Aorta (tissue), 5 donors: ENCODE measurements around the gene LCN2. TPM values are rescaled to one million over a fixed set of nuclear protein-coding genes. Genes with fewer than 3 reads are reported as not detected.

ENCODE experiments used
- ATAC-seq: fragments of 200-7000 bp; cut with Tn5 transposase; one replicate; pipeline ENCODE4 v1.9.1; 2022; ENCODE audit warnings: moderate library complexity; ENCODE audit not compliant: low FRiP score
- DNase-seq, 2 donors: peaks; one replicate each; pipeline ENCODE4 v3.0.0-alpha.2; 2020
- H3K27ac ChIP-seq, 2 donors: one replicate each; pipeline ENCODE4 v1.5.1; 2013; ENCODE audit warnings: low read length in 2 of 2, mild to moderate bottlenecking in 2 of 2, moderate library complexity in 2 of 2, control low read depth in 1 of 2, inconsistent platforms in 1 of 2, low read depth in 1 of 2
- H3K27me3 ChIP-seq, 2 donors: one replicate each; pipeline ENCODE4 v1.6.1; 2013; ENCODE audit warnings: control low read depth in 1 of 2, low read length in 1 of 2, mild to moderate bottlenecking in 1 of 2, moderate library complexity in 1 of 2; ENCODE audit not compliant: insufficient read depth in 2 of 2, control insufficient read depth in 1 of 2
- H3K36me3 ChIP-seq, 2 donors: one replicate each; pipeline ENCODE4 v1.6.1; 2013; ENCODE audit warnings: control low read depth in 1 of 2, low read length in 1 of 2, mild to moderate bottlenecking in 1 of 2; ENCODE audit not compliant: insufficient read depth in 2 of 2, control insufficient read depth in 1 of 2
- H3K4me1 ChIP-seq, 2 donors: one replicate each; pipeline ENCODE4 v1.6.1; 2013; ENCODE audit warnings: low read length in 2 of 2, control low read depth in 1 of 2, mild to moderate bottlenecking in 1 of 2, moderate library complexity in 1 of 2; ENCODE audit not compliant: insufficient read depth in 2 of 2, control insufficient read depth in 1 of 2
- H3K4me3 ChIP-seq, 2 donors: one replicate each; pipeline ENCODE4 v1.5.1; 2013; ENCODE audit warnings: low read length in 2 of 2, control low read depth in 1 of 2, mild to moderate bottlenecking in 1 of 2
- H3K9me3 ChIP-seq: one replicate; pipeline ENCODE4 v1.6.1; 2013; ENCODE audit warnings: mild to moderate bottlenecking, low read length; ENCODE audit not compliant: control insufficient read depth
- WGBS, 2 donors: extraction: QIAGEN DNeasy Blood & Tissue Kit; methylation state at CpG; one replicate each; pipeline ENCODE4 v1.1.7; 2013; 5-methylcytosine and 5-hydroxymethylcytosine counted together
- intact Hi-C, 2 donors: fragments of 100-400 bp; cut with DNase I; formaldehyde crosslinking; loops; one replicate each; pipeline versions ENCODE4 v1.14.2 to v1.15.0; 2022
- polyA plus RNA-seq, 2 donors: library from polyadenylated mRNA; stranded (reverse); fragments of 200-250 nt; gene quantifications; one replicate each; pipeline ENCODE4 v1.2.3, GENCODE V29; 2013
- total RNA-seq, 2 donors: library from RNA; stranded (reverse); fragmentation: NEBNext Ultra II Directional; extraction: Animal tissue kit (Norgen Biotek cat#: 25700); gene quantifications; one replicate each; pipeline ENCODE4 v1.2.1, GENCODE V29; 2021
- donor health status: healthy with polysubstance abuse.
- donor health status: Bipolar disorder and iron deficiency.
- donor health status: DM: no; HTN: no; CAD: no.
- donor health status: DM: no; HTN: no; CAD: no.
- donor health status: DM: yes; HTN: yes; CAD: no.

Gene LCN2
- total and polyA plus RNA-seq, 4 donors: 0.84 to 5.6 (median 1.0) TPM

DNA sequence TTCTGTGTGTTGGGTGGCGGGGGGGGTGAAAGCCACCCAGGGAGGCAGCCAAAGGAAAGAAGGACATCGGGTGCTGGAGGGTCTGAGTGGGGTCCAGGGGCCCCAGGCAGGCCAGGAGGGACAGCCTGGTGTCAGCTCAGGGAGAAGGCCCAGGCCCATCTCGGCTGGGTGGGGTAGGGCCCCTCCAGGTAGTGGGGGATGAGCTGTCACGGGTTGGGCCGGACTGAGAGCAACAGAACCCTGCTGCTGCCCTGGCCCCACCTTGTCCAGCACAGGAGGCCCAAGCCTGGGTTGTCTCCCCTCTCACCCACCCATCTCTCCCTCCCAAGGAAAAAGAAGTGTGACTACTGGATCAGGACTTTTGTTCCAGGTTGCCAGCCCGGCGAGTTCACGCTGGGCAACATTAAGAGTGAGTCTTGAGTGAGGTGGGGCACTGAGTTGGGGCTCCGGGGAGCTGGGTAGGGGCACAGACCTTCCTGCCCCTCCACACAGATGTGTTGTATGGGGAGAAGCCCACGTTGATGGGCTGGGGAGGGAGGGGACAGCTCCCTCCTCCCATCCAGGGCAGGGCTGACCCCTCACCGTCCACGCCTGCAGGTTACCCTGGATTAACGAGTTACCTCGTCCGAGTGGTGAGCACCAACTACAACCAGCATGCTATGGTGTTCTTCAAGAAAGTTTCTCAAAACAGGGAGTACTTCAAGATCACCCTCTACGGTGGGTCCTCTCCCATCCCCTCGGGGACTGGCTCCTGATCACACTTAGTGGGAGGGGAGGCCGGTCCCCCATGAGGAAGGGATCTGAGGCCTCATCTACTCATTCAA is 2.3 kb downstream of the LCN2 start:
- H3K4me3 ChIP-seq: no peak overlapping the region
- no peaks in the 10 kb centered on the region for H3K27me3 ChIP-seq
- no peaks in the 10 kb centered on the region for H3K36me3 ChIP-seq
- H3K4me1 ChIP-seq: no peaks in the 10 kb centered on the region
- DNase-seq (peak; percentile 41 to 61), ATAC-seq (no peak)
- intact Hi-C loops: no loop called here
- no peak overlapping the region for H3K27ac ChIP-seq
- WGBS, 2 donors: 88% methylated on average over 16 to 18 of the region's 18 CpGs
- no peaks in the 10 kb centered on the region for H3K9me3 ChIP-seq

DNA sequence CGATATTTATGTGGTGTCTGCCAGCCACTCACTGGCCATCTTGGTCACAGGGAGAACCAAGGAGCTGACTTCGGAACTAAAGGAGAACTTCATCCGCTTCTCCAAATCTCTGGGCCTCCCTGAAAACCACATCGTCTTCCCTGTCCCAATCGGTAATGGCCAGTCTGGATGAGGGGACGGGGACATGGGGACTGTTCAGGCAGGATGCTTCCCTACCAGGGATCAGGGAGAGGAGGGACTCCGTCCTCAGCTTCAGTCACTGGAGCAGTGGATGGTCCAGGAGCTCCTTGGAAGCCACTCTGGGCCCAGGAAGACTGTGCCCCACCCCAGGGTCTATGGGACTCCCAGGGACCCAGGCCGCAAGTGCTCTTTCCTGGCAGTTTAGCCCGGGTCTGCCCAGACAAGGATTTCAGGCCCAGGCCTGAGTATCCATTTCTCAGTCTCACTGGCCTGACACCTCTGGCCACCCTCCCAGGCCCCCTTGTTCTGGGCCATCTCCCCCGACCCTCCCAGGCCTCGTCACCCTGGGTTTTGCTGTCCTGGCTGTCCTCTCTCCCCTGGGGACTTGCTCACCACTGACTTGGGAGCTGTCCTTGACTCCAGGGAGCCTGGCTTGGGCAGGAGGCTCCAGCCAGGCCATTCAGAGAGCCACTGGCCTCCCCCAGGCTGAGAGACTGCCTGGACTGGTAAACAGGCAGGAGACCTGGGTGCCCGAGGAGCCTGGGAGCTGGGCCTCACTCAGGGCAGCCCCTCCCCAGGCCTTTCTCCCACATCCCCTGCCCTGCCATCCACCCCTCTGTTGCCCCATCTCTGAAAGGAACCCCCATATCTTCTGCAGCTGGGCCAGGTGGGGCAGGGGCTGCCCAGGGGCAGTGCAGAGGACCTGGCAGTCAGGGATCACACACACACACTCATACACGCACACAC is 3.1 kb downstream of the LCN2 start:
- Histone ChIP-seq H3K4me3 (no peak overlapping the region), H3K27ac (no peak overlapping the region), H3K4me1 (no peaks in the 10 kb centered on the region), H3K27me3 (no peaks in the 10 kb centered on the region), H3K9me3 (no peaks in the 10 kb centered on the region), H3K36me3 (no peaks in the 10 kb centered on the region)
- intact Hi-C loops: no loop called here
- ATAC-seq (no peak), DNase-seq (peak; percentile 22 to 70)
- 92 to 93% methylated on average over 13 of the region's 13 CpGs for WGBS, 2 donors

DNA sequence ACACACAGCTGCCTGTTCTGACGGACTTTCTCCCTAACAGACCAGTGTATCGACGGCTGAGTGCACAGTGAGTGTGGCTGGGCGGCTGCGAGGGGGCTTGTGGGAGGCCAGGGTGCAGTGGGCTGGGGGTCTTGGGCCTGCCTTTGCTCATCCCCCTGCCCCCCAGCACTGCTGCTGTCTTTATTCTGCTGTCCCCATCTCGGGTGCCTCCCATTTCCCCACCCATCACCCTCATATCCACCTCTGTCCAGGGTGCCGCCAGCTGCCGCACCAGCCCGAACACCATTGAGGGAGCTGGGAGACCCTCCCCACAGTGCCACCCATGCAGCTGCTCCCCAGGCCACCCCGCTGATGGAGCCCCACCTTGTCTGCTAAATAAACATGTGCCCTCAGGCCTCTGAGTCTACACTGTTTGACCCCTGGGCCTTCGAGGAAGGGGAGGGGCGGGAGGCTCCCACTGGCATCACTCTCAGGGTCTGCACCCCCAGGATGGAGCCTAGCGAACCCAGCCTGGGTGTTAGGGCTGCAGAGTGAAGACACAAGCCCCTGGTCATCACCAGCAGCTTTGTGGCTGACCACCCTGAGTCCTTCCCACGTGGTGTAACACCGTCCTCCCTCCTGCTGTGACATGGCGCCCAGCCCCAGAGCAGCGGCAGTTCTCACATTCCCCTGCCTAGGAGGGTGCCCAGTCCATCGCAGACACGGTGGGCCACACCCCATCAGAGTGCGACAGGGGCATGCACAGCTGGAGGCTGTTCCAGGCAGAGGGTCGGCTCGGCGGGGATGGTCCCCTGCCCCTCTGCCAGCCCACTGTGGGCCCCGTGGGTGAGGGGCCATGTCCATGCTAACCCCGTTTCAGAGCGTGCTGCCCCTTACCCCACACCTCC is 4.0 kb downstream of the LCN2 start:
- Histone ChIP-seq H3K27me3 (no peaks in the 10 kb centered on the region), H3K27ac (no peak overlapping the region), H3K4me1 (no peaks in the 10 kb centered on the region), H3K36me3 (no peaks in the 10 kb centered on the region), H3K9me3 (no peaks in the 10 kb centered on the region), H3K4me3 (no peak overlapping the region)
- intact Hi-C loops: no loop called here
- ATAC-seq: no peak
- DNase-seq: peak; percentile 39 to 61
- 87 to 89% methylated on average over 26 of the region's 26 CpGs for WGBS, 2 donors

DNA sequence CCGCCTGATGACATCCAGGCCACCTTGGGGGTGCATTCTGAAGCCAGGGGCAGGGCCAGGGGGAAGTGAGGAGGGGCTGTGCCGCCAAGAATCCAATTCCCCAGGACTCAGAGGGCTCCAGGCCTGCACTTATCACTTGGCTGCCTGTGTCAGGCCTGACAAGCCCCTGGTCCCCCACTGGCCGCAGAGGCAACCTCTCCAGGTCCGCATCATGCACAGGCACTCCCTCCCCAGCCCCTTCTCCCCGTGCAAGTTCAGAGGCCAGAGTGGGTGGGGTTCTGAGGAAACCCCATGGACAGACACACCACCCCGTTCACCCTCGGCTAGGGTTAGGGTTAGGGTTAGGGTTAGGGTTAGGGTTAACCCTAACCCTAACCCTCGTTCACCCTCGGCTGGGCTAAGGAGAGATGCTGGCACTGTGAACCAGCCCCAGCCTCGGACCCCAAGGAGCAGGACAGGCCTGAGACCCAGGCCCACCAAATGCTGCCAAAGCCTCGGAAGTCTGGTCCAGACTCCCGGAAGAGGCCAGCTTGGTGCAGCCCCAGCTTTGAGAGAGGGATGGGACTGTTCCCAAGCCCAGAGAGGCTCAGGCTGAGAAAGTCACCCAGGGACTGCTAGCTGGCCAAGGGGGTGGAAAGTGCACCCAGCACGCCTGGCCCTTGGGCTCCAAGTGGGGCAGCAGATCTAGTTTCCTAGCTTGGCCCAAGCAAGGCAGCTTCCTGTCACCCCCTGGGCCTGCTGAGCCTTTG is 4.9 kb downstream of the LCN2 start:
- H3K36me3 ChIP-seq: no peaks in the 10 kb centered on the region
- H3K27me3 ChIP-seq: no peaks in the 10 kb centered on the region
- WGBS, 2 donors: 85 to 87% methylated on average over 13 of the region's 13 CpGs
- ATAC-seq (no peak), DNase-seq (peak; percentile 27 to 68)
- intact Hi-C loops: no loop called here
- H3K4me3 ChIP-seq: no peak overlapping the region
- no peaks in the 10 kb centered on the region for H3K9me3 ChIP-seq
- H3K4me1 ChIP-seq: no peaks in the 10 kb centered on the region
- H3K27ac ChIP-seq: no peak overlapping the region

DNA sequence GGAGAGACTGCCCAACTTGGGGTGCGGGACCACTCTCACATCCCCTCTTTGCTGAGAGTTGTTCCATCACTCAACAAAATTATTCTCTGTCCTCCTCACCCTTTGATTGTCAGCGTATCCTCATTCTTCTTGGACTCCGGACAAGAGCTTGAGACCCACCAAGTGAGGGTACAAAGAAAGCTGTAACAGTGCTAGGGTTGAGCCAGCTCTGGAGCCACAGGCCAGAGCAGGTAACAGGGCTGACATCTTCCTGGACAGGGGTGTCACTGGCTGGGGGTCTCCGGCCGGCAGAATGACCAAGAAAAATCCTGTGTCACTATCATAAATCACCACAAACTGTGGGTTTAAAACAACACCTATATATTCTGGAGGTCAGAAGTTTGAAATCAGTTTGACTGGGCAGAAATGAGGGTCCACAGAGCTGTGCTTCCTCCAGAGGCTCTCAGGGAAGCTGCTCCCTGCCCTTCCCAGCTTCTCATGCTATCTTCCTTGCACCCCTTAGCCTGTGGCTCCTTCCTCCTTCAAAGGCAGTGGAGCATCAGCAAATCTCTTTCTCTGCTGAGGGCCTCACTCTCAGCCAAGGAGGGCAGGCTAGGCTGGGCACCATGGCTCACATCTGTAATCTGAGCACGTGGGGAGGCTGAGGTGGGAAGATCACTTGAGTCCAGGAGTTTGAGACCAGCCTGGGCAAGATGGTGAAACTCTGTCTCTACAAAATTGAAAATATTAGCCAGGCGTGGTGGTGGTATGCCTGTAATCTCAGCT is 6.7 kb downstream of the LCN2 start:
- intact Hi-C loops: no loop called here

DNA sequence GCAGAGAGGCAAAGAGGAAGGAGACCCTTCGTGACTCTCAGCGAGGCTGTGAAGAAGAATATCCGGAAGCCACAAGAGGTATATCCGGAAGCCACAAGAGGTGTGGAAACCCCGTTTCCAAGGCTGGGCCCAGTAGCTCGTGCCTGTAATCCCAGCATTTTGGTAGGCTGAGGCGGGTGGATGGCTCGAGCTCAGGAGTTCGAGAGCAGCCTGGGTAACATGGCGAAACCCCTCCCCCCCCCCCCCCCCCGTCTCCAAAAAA is 10.2 kb downstream of the LCN2 start:
- no peaks in the 10 kb centered on the region for H3K9me3 ChIP-seq
- DNase-seq (no peak), ATAC-seq (peak; percentile 3)
- H3K27ac ChIP-seq: peak overlapping the region in 1 of 2 donors; percentile 4
- H3K4me1 ChIP-seq: no peaks in the 10 kb centered on the region
- no peaks in the 10 kb centered on the region for H3K36me3 ChIP-seq
- no peaks in the 10 kb centered on the region for H3K27me3 ChIP-seq
- 33 to 37% methylated on average over 11 of the region's 11 CpGs for WGBS, 2 donors
- no peak overlapping the region for H3K4me3 ChIP-seq
- intact Hi-C loops: no loop called here

More for the DNA sequence above, 6.7 kb downstream of the LCN2 start:
- 72 to 77% methylated on average over 7 of the region's 7 CpGs for WGBS, 2 donors
- Histone ChIP-seq H3K27me3 (no peaks in the 10 kb centered on the region), H3K36me3 (no peaks in the 10 kb centered on the region), H3K4me3 (no peak overlapping the region), H3K27ac (no peak overlapping the region), H3K4me1 (no peaks in the 10 kb centered on the region), H3K9me3 (no peaks in the 10 kb centered on the region)
- DNase-seq (peak; percentile 9 to 38), ATAC-seq (no peak)

DNA sequence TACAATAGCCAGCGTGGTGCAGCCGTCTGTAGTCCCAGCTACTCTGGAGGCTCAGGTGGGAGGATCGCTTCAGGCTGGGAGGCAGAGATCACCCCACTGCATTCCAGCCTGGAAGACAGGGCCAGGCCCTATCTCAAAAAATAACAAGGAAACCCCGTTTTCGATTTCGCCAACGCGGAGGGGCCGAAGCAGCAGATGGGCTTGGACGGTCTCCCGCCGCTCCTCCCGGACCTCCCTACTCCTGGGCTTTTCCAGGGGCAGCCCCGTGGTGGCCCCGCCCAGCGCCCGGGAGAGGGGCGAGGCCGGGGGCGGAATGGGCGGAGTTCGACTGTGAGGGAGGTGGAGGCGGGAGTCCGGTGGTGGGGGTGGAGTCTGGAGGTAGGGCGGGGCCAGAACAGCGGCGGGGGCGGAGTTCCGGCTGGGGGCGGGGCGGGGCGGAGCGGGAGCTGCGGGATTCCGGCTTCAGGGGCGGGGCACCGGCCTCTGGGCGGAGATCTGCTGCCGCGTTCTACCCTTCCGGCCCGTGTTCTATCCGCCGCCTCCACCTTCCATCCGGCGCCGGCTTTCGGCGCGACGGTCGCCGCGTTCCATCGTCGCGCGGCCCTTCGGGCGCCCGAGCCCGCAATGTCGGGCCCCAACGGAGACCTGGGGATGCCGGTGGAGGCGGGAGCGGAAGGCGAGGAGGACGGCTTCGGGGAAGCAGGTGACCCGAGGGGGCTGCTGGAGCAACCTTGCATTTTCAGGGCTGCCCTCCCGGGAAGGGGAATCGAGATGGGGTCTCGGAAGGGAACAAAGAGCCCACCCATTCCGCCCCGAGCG is 10.7 kb downstream of the LCN2 start, which contains the start of gene BBLN:
Gene BBLN (plus strand): TSS at position 482 of the 819 bp plus-strand sequence. CDS start 143 bp downstream, at position 625.
- H3K4me1 ChIP-seq: no peaks in the 10 kb centered on the region
- no peaks in the 10 kb centered on the region for H3K36me3 ChIP-seq
- peak within 1 kb of the TSS; percentile 65 to 93 for H3K4me3 ChIP-seq
- no peaks in the 10 kb centered on the region for H3K9me3 ChIP-seq
- DNase-seq: peak; percentile 96 to 98
- no peaks in the 10 kb centered on the region for H3K27me3 ChIP-seq
- peak; percentile 96 for ATAC-seq
- H3K27ac ChIP-seq: peak within 1 kb of the TSS in 1 of 2 donors; percentile 49
- 0 to 1% methylated on average over 64 to 77 of the region's 77 CpGs for WGBS, 2 donors
- intact Hi-C loops: no loop called here
